NCI-H1092 treated with DMSO at 0.1 percent for 48 hours (cell line): ENCODE measurements around the gene VCAN.

Experiments
- DNase-seq: peaks from one replicate; lab custom pipeline; 2025; lab: John Stamatoyannopoulos, UW

VCAN gene

GRCh38 chr5:83494666-83495065 lies 23.1 kb downstream of the VCAN start:
- DNase-seq = no peak

GRCh38 chr5:83496626-83497025 lies 25.1 kb downstream of the VCAN start:
- no peak for DNase-seq

GRCh38 chr5:83498585-83498984 lies 27.0 kb downstream of the VCAN start:
- DNase-seq = no peak

- no peak for DNase-seq
These were observed 32.1 kb downstream of the VCAN start for GRCh38 chr5:83503662-83504061.

GRCh38 chr5:83507431-83507830 lies 35.9 kb downstream of the VCAN start:
- no peak for DNase-seq

GRCh38 chr5:83509540-83509939 lies 38.0 kb downstream of the VCAN start:
- DNase-seq = peak; percentile 3

GRCh38 chr5:83510260-83510659 lies 38.7 kb downstream of the VCAN start:
- DNase-seq = no peak

GRCh38 chr5:83512061-83512745 lies 40.7 kb downstream of the VCAN start:
- DNase-seq = no peak

GRCh38 chr5:83513081-83513480 lies 41.5 kb downstream of the VCAN start:
- DNase-seq = no peak

GRCh38 chr5:83513491-83513890 lies 41.9 kb downstream of the VCAN start:
- no peak for DNase-seq

- DNase-seq = no peak
These were observed 44.8 kb downstream of the VCAN start for GRCh38 chr5:83516377-83516776.

- no peak for DNase-seq
These were observed 45.6 kb downstream of the VCAN start for GRCh38 chr5:83517072-83517687.

- no peak for DNase-seq
These were observed 46.1 kb downstream of the VCAN start for GRCh38 chr5:83517688-83518085.

- DNase-seq = no peak
These were observed 46.9 kb downstream of the VCAN start for GRCh38 chr5:83518319-83519061.

GRCh38 chr5:83522446-83522845 lies 50.9 kb downstream of the VCAN start:
- no peak for DNase-seq

- no peak for DNase-seq
These were observed 52.4 kb downstream of the VCAN start for GRCh38 chr5:83523929-83524328.

GRCh38 chr5:83524345-83524744 lies 52.8 kb downstream of the VCAN start:
- no peak for DNase-seq

- DNase-seq = no peak
These were observed 53.4 kb downstream of the VCAN start for GRCh38 chr5:83524991-83525390.

- DNase-seq = no peak
These were observed 54.7 kb downstream of the VCAN start for GRCh38 chr5:83526289-83526688.

GRCh38 chr5:83527221-83527620 lies 55.7 kb downstream of the VCAN start:
- DNase-seq = no peak

GRCh38 chr5:83527722-83528438 lies 56.3 kb downstream of the VCAN start:
- DNase-seq = no peak

GRCh38 chr5:83528439-83528769 lies 56.9 kb downstream of the VCAN start:
- no peak for DNase-seq

GRCh38 chr5:83530193-83530592 lies 58.6 kb downstream of the VCAN start:
- DNase-seq = no peak
